ENCODE results near the gene CPA5. TPM values are rescaled to one million over a fixed set of nuclear protein-coding genes. Genes with fewer than 3 reads are reported as not detected.

Gene CPA5
- total and polyA plus RNA-seq, 2 donors (not counting 3 experiments of a cell fraction or from before 2014, with no cell fraction given) = not detected

- TF ChIP-seq MYC (IDR thresholded peaks at IDR 0.05; ENCODE audit: low read depth, low read length) (no peak), FOS (IDR thresholded peaks at IDR 0.05; ENCODE audit: borderline replicate concordance, insufficient read depth, low read length) (no peak), EZH2 (IDR thresholded peaks at IDR 0.05; ENCODE audit: borderline replicate concordance, low read depth, low read length, severe bottlenecking) (no peak), JUN (IDR thresholded peaks at IDR 0.05; ENCODE audit: borderline replicate concordance, insufficient read depth, insufficient read length, low read depth) (no peak), GATA2 (IDR thresholded peaks at IDR 0.05; ENCODE audit: insufficient read depth, insufficient read length, low read depth, low read length) (no peak), POLR2A (IDR thresholded peaks at IDR 0.05; ENCODE audit: low read depth, low read length) (no peak)
- CTCF ChIA-PET = interaction anchor here (0.6 kb wide), 1 partner anchor 43 kb away, joined by 5 read pairs; the partner anchor contains the start of gene CEP41
- Histone ChIP-seq H2AFZ (ENCODE audit: low read depth, low read length) (no peak overlapping the region), H3K4me2 (ENCODE audit: insufficient read depth, low read length) (no peak overlapping the region), H3K4me3 (replicated peaks in 1 of 3; ENCODE audit: insufficient read depth in 1 of 3, low read depth in 1 of 3, low read length in 3 of 3) (no peak overlapping the region), H3K4me1 (ENCODE audit: control insufficient read depth, extremely low read depth, insufficient read depth, low read length) (peaks cover 4% of the 10 kb centered on the region), H3K9me1 (replicated peaks; ENCODE audit: control insufficient read depth, extremely low read depth, insufficient read depth, low read length) (no peaks in the 10 kb centered on the region), H3K36me3 (ENCODE audit: control insufficient read depth in 2 of 2, extremely low read depth in 1 of 2, insufficient read depth in 2 of 2, low read length in 2 of 2) (peaks cover 0 to 3% of the 10 kb centered on the region in 2 experiments), H3K9ac (replicated peaks; ENCODE audit: extremely low read depth, insufficient read depth, low read length) (no peak overlapping the region), H3K27ac (ENCODE audit: insufficient read depth, low read depth, low read length) (no peak overlapping the region), H4K20me1 (replicated peaks; ENCODE audit: control insufficient read depth, extremely low read depth, insufficient read depth, low read length) (no peaks in the 10 kb centered on the region), H3K79me2 (ENCODE audit: control insufficient read depth, insufficient read depth, low read length) (no peaks in the 10 kb centered on the region), H3K9me3 (replicated peaks; ENCODE audit: control insufficient read depth, insufficient read depth, low read length) (no peaks in the 10 kb centered on the region), H3K27me3 (ENCODE audit: control insufficient read depth in 2 of 2, insufficient read depth in 2 of 2, low read length in 2 of 2) (no peaks in the 10 kb centered on the region)
- no peak for FAIRE-seq
- intact Hi-C loops (cut with micrococcal nuclease) (no loop called here), dilution Hi-C loops (cut with MboI; ENCODE audit: extremely low pct_ligation_motif_present, low sequenced_read_pairs) (no loop called here)
- POLR2A ChIA-PET = no interaction called here
- BruUV-seq (replicated peaks) = TSS peak; percentile 19
- no peak for DNase-seq (ENCODE audit: low read depth, low spot score)
These were observed 53.1 kb downstream of the CPA5 start for GRCh38 chr7:130397758-130398073.

GRCh38 chr7:130398526-130399090 lies 54.0 kb downstream of the CPA5 start:
- no peak overlapping the region for H3K4me3 ChIP-seq (replicated peaks in 1 of 3; ENCODE audit: insufficient read depth in 1 of 3, low read depth in 1 of 3, low read length in 3 of 3)
- TF ChIP-seq JUN (IDR thresholded peaks at IDR 0.05; ENCODE audit: borderline replicate concordance, insufficient read depth, insufficient read length, low read depth) (no peak), POLR2AphosphoS5 (IDR thresholded peaks at IDR 0.05; ENCODE audit: insufficient read depth, low read depth, low read length) (no peak), MAX (IDR thresholded peaks at IDR 0.05; ENCODE audit: insufficient read depth, insufficient read length) (no peak), GATA2 (IDR thresholded peaks at IDR 0.05; ENCODE audit: insufficient read depth, insufficient read length, low read depth, low read length) (no peak), MYC (IDR thresholded peaks at IDR 0.05; ENCODE audit: low read depth, low read length) (no peak), CTCF (IDR thresholded peaks at IDR 0.05; ENCODE audit: extremely low read depth in 1 of 2, insufficient read depth in 1 of 2, low read depth in 1 of 2, low read length in 2 of 2) (no peak), POLR2A (IDR thresholded peaks at IDR 0.05; ENCODE audit: low read depth, low read length) (no peak), EZH2 (IDR thresholded peaks at IDR 0.05; ENCODE audit: borderline replicate concordance, low read depth, low read length, severe bottlenecking) (no peak), FOS (IDR thresholded peaks at IDR 0.05; ENCODE audit: borderline replicate concordance, insufficient read depth, low read length) (no peak)
- no peak overlapping the region for H2AFZ ChIP-seq (ENCODE audit: low read depth, low read length)
- ChIA-PET CTCF (interaction anchor here (1.8 kb wide), 1 partner anchor 14 kb away, joined by 10 read pairs; no protein-coding TSS in a partner anchor), POLR2A (no interaction called here)
- dilution Hi-C loops (cut with MboI; ENCODE audit: extremely low pct_ligation_motif_present, low sequenced_read_pairs) = no loop called here
- H3K4me2 ChIP-seq (ENCODE audit: insufficient read depth, low read length) = no peak overlapping the region
- H3K27me3 ChIP-seq (ENCODE audit: control insufficient read depth in 2 of 2, insufficient read depth in 2 of 2, low read length in 2 of 2) = no peaks in the 10 kb centered on the region
- DNase-seq (ENCODE audit: low read depth, low spot score) (no peak), FAIRE-seq (no peak)
- intact Hi-C loops (cut with micrococcal nuclease) = no loop called here
- no peaks in the 10 kb centered on the region for H4K20me1 ChIP-seq (replicated peaks; ENCODE audit: control insufficient read depth, extremely low read depth, insufficient read depth, low read length)
- peaks cover 4% of the 10 kb centered on the region for H3K4me1 ChIP-seq (ENCODE audit: control insufficient read depth, extremely low read depth, insufficient read depth, low read length)
- H3K79me2 ChIP-seq (ENCODE audit: control insufficient read depth, insufficient read depth, low read length) = no peaks in the 10 kb centered on the region
- H3K9me1 ChIP-seq (replicated peaks; ENCODE audit: control insufficient read depth, extremely low read depth, insufficient read depth, low read length) = no peaks in the 10 kb centered on the region
- no peak overlapping the region for H3K27ac ChIP-seq (ENCODE audit: insufficient read depth, low read depth, low read length)
- H3K9me3 ChIP-seq (replicated peaks; ENCODE audit: control insufficient read depth, insufficient read depth, low read length) = no peaks in the 10 kb centered on the region
- BruUV-seq (replicated peaks) = no TSS peak
- H3K9ac ChIP-seq (replicated peaks; ENCODE audit: extremely low read depth, insufficient read depth, low read length) = no peak overlapping the region
- peaks cover 0 to 5% of the 10 kb centered on the region in 2 experiments for H3K36me3 ChIP-seq (ENCODE audit: control insufficient read depth in 2 of 2, extremely low read depth in 1 of 2, insufficient read depth in 2 of 2, low read length in 2 of 2)
